ENCODE measurements around the gene SPNS2.

The SPNS2 gene

DNA sequence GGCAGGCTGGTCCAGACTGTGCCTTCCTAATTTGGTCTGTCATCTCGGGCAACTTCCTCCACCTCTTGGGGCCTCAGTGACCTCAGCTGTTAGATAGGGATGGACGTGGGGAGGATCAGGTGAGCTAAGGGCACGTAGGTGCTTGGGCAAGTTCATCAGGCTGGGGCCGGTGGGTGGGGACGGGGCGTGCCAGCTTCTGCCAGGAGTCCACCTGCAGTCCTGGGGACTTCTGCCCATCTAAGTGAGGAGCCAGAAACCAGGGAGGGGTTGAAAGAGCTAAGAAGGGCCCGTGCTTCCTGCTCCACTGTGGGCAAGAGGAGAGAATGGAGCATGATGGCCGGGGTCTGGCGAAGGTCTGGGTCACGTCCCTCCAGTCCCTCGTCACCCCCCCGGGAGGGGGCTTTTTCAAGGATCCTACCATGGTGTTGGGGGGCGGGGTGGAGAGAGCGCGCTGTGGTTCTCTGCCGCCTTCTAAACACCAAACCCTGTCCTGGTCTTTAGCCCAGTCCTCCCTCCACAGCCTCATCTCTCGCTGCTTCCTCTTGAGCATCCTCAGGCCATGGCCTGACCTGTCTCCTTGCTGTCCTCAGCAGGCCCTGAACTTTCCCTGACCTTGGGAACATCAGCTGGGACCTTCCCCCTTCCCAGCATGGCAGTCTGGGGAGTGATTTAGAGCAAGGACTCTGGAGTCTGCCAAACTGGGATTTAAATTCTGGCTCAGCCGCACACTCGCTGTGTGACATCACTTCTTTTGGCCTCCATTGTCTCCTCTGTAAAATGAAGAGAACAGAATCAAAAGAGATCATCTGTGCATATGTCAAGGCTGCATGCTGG lies 21.6 kb downstream of the SPNS2 start:
- DNase-seq (ENCODE audit: low read depth): no peak

DNA sequence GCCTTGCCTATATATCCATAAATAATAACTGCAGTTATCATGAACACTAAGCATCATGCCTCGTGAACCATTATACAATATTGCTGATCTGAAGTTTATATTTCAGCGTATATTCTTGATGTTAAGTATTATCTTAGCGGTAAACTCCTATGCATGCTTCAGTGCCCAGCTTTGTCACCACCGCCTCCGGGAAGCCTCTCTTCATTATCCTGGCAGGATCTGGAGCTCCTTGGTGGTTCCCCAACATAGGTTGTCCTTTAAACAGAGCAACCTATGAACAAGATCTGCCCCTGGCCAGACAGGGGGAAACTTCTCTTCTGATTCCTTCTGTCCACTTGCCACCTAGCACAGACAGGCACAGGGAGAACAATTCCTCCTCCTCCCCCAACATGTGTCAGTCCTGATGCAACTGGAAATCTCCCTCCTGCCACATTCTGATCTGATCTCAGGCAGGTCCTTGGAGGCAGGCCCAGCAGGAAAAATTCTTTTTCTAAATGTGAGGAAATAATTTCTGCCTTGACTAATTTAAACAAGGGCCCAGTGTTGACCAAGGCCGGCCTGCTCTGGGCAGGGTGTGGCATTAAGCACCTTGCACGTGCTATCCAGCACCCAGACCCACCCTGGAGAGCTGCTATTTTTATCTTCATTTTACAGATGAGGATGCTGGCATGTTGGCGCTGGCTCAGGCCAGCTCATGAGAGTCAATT lies 22.4 kb downstream of the SPNS2 start:
- no peak for DNase-seq (ENCODE audit: low read depth)

DNA sequence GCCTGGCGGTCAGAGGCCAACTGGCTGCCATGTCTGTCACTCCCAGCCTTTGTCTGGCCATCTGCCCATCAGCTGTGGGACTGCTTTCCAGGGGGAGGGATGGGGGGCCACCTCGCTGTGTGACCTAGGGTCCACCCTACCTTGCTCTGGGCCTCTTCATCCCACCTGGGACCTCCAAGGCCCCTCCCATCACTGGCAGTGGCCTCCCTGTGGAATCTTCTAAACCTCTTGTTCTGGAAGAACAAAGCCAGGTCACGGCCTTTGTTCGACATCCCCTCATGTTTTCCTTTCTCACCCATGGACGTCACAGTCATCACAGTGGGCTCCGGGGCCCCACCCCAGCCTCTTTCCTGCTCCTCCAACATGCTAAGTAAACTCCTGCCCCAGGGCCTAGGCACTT lies 24.0 kb downstream of the SPNS2 start:
- no peak for DNase-seq (ENCODE audit: low read depth)

DNA sequence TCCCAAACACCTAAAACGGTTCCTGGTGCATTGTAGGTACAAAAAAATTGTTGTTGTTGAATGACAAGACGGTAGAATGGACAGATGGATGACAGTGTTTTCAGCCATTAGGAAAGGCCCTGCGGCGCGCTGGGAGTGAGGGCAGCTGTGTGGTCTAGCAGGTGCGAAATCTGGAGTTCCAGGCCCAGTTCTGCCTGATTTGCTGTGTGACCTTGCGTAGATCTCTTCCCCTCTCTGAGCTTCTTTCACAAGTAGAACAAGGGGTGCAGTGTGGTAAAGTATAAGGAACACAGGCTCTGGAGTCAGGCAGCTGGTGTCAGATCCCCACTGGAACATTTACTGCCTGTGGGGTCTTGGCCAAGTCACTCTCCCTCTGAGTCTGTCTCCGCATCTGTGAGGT lies 25.3 kb downstream of the SPNS2 start:
- DNase-seq (ENCODE audit: low read depth): no peak

GRCh38 chr17:4525691-4526397 lies 27.2 kb downstream of the SPNS2 start:
- no peak for DNase-seq (ENCODE audit: low read depth)

GRCh38 chr17:4527134-4527533 lies 28.5 kb downstream of the SPNS2 start:
- no peak for DNase-seq (ENCODE audit: low read depth)

- no peak for DNase-seq (ENCODE audit: low read depth)
These were observed 29.0 kb downstream of the SPNS2 start for GRCh38 chr17:4527566-4528125.

GRCh38 chr17:4529533-4530152 lies 31.0 kb downstream of the SPNS2 start:
- no peak for DNase-seq (ENCODE audit: low read depth)

GRCh38 chr17:4530799-4531730 lies 32.4 kb downstream of the SPNS2 start:
- DNase-seq (ENCODE audit: low read depth): no peak

DNA sequence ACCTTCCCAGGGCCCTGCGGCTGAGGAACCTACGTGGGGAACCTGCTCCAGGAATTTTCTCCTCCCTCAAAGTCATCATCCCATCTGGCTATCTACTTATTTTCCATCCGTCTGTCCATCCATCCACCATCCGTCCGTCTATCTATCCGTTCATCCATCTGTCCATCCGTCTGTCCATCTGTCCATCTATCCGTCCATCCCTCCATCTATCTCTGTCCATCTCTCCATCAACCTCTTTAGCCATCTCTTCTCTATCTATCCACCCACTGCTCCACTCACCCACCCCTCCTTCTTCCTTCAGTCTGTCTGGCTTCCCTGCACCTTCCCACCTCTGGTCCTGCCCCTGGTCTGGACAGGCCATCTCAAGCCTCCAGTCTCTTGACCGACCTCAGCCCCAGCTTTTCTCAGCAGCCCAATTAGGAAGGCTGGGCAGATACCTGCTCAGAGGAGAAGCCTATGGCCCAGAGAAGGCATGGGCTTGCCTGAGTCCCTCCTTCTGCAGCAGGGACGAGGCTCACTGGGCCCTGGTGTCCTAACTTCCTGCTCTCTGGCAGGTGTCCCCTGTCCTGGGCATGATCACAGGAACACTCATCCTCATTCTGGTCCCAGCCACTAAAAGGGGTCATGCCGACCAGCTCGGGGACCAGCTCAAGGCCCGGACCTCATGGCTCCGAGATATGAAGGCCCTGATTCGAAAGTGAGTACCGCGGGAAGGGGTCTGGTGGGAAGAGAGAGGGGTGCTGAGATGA lies 33.5 kb downstream of the SPNS2 start:
- DNase-seq (ENCODE audit: low read depth): no peak

GRCh38 chr17:4532860-4533522 lies 34.3 kb downstream of the SPNS2 start:
- DNase-seq (ENCODE audit: low read depth): no peak

- DNase-seq (ENCODE audit: low read depth): no peak
These were observed 35.1 kb downstream of the SPNS2 start for GRCh38 chr17:4533523-4534504.

GRCh38 chr17:4534515-4534914 lies 35.8 kb downstream of the SPNS2 start:
- DNase-seq (ENCODE audit: low read depth): no peak

GRCh38 chr17:4534928-4535666 lies 36.4 kb downstream of the SPNS2 start:
- DNase-seq (ENCODE audit: low read depth): no peak

GRCh38 chr17:4535667-4536258 lies 37.1 kb downstream of the SPNS2 start:
- DNase-seq (ENCODE audit: low read depth): no peak

DNA sequence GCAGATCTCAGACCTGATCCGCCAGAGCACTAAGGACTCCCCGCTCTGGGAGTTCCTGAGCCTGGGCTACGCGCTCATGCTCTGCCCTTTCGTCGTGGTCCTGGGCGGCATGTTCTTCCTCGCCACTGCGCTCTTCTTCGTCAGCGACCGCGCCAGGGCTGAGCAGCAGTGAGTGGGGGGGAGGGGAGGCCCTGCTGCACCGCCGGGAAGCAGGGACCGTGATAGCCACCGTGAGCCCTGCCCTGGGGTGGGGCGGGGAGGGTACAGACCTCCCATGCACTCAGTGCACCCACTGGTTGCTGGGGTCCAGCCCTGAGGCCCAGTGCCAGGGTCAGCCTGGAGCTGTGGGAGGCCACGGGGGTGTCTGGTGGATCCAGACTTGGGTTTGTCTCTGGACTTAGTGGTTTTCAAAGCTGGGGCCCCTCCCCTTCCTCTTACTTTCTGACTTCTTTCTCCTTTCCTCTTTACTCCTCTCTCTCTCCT lies 37.6 kb downstream of the SPNS2 start:
- DNase-seq (ENCODE audit: low read depth): no peak

- no peak for DNase-seq (ENCODE audit: low read depth)
These were observed 38.2 kb downstream of the SPNS2 start for GRCh38 chr17:4536742-4537411.

Data from stimulated activated CD8-positive, alpha-beta memory T cell treated with anti-CD3 and anti-CD28 coated beads, Interleukin-12 subunit alpha, Interleukin-12 subunit beta, amount 100 ng/mL, for 1 hour (primary cell).